IMR-90 (cell line): Measurements from ENCODE around the gene CCN6. TPM values are rescaled to one million over a fixed set of nuclear protein-coding genes. Genes with fewer than 3 reads are reported as not detected.

Experiments used
- ATAC-seq: fragments of 200-7000 bp; cut with Tn5 transposase; 2 replicates; pipeline ENCODE4 v1.9.1; 2020; ENCODE audit warnings: low read depth, mild to moderate bottlenecking, moderate library complexity
- BruUV-seq: library from RNA; stranded (reverse); fragments of 400-500 nt; replicated peaks from 2 replicates; lab custom pipeline; 2021; lab: Mats Ljungman, UMichigan
- CTCF ChIA-PET: fragments of 300-600 bp; formaldehyde crosslinking; extraction: SDS; loops from one replicate; lab custom pipeline; 2021; ENCODE audit warnings: antibody characterized with exemption; lab: Yijun Ruan, JAX
- POLR2A ChIA-PET: fragments of 300-600 bp; sonication (Branson Sonifier 250); formaldehyde crosslinking; loops from one replicate; lab custom pipeline; 2022; ENCODE audit warnings: antibody characterized with exemption; ENCODE audit not compliant: unreplicated experiment; lab: Charles Lee
- DNase-seq: peaks from one replicate; pipeline ENCODE4 v3.0.0; 2013
- H2AFZ ChIP-seq: replicated peaks from 2 replicates; pipeline ENCODE3; 2013; ENCODE audit warnings: low read length, mild to moderate bottlenecking; ENCODE audit not compliant: poor library complexity
- H2AK5ac ChIP-seq: 2 replicates; pipeline ENCODE4 v1.6.1; 2013; ENCODE audit warnings: low read depth, low read length, inconsistent platforms
- H2AK9ac ChIP-seq: replicated peaks from 2 replicates; pipeline ENCODE3; 2013; ENCODE audit warnings: mild to moderate bottlenecking, low read depth, low read length, moderate library complexity; ENCODE audit not compliant: poor library complexity
- H2BK120ac ChIP-seq: 2 replicates; pipeline ENCODE4 v1.6.1; 2013; ENCODE audit warnings: low read depth, low read length, inconsistent platforms
- H2BK15ac ChIP-seq: 3 replicates; pipeline ENCODE4 v1.6.1; 2013; ENCODE audit warnings: low read depth, low read length, inconsistent platforms
- H2BK20ac ChIP-seq: 2 replicates; pipeline ENCODE4 v1.6.1; 2013; ENCODE audit warnings: low read depth, mild to moderate bottlenecking, inconsistent platforms, low read length, moderate library complexity
- H2BK5ac ChIP-seq: 2 replicates; pipeline ENCODE4 v1.6.1; 2013; ENCODE audit warnings: mild to moderate bottlenecking, low read depth, low read length, inconsistent platforms; ENCODE audit not compliant: poor library complexity, severe bottlenecking
- H3K14ac ChIP-seq: replicated peaks from 2 replicates; pipeline ENCODE4 v1.6.1; 2013; ENCODE audit warnings: low read depth, low read length, inconsistent platforms
- H3K18ac ChIP-seq: 2 replicates; pipeline ENCODE4 v1.6.1; 2013; ENCODE audit warnings: low read depth, low read length, control low read depth
- H3K23ac ChIP-seq: 2 replicates; pipeline ENCODE4 v1.6.1; 2013; ENCODE audit warnings: low read depth, low read length, inconsistent platforms
- H3K27ac ChIP-seq: 2 replicates; pipeline ENCODE4 v1.5.1; 2013; ENCODE audit warnings: mild to moderate bottlenecking, control low read depth, low read length; ENCODE audit not compliant: insufficient read depth
- H3K27me3 ChIP-seq: 2 replicates; pipeline ENCODE4 v1.6.1; 2013; ENCODE audit warnings: low read length; ENCODE audit not compliant: control insufficient read depth, insufficient read depth
- H3K36me3 ChIP-seq: 2 replicates; pipeline ENCODE4 v1.6.1; 2013; ENCODE audit warnings: low read length, mixed read lengths; ENCODE audit not compliant: control insufficient read depth, insufficient read depth
- H3K4ac ChIP-seq: 2 replicates; pipeline ENCODE4 v1.6.1; 2013; ENCODE audit warnings: low read depth, low read length, inconsistent platforms
- H3K4me1 ChIP-seq: 2 replicates; pipeline ENCODE4 v1.6.1; 2013; ENCODE audit warnings: low read length, mixed read lengths; ENCODE audit not compliant: control insufficient read depth, insufficient read depth
- H3K4me2 ChIP-seq: 2 replicates; pipeline ENCODE4 v1.6.1; 2013; ENCODE audit warnings: low read depth, mild to moderate bottlenecking, control low read depth, low read length, moderate library complexity
- H3K4me3 ChIP-seq: 2 replicates; pipeline ENCODE4 v1.5.1; 2013; ENCODE audit warnings: low read depth, mild to moderate bottlenecking, control low read depth, low read length, moderate library complexity; ENCODE audit not compliant: insufficient read depth
- H3K56ac ChIP-seq: 2 replicates; pipeline ENCODE4 v1.6.1; 2013; ENCODE audit warnings: low read length, inconsistent platforms; ENCODE audit not compliant: insufficient read depth; ENCODE audit errors: extremely low read depth
- H3K79me1 ChIP-seq, 2 experiments: 2 replicates each; pipeline ENCODE4 v1.6.1; 2013; ENCODE audit warnings: low read length in 2 of 2, inconsistent platforms in 1 of 2, low read depth in 1 of 2
- H3K9ac ChIP-seq: 2 replicates; pipeline ENCODE4 v1.6.1; 2013; ENCODE audit warnings: low read depth, low read length, control low read depth
- H3K9me1 ChIP-seq: 2 replicates; pipeline ENCODE4 v1.6.1; 2013; ENCODE audit warnings: low read length, inconsistent platforms; ENCODE audit not compliant: insufficient read depth
- H3K9me3 ChIP-seq: 2 replicates; pipeline ENCODE4 v1.6.1; 2013; ENCODE audit warnings: low read length; ENCODE audit not compliant: control insufficient read depth, insufficient read depth
- H4K20me1 ChIP-seq: 2 replicates; pipeline ENCODE4 v1.6.1; 2013; ENCODE audit warnings: low read length, inconsistent platforms; ENCODE audit not compliant: insufficient read depth
- H4K5ac ChIP-seq: 2 replicates; pipeline ENCODE4 v1.6.1; 2013; ENCODE audit warnings: mild to moderate bottlenecking, low read depth, low read length, control low read depth
- H4K8ac ChIP-seq, 2 experiments: 2 replicates each; pipeline ENCODE4 v1.6.1; 2013; ENCODE audit warnings: low read depth in 2 of 2, low read length in 2 of 2, control low read depth in 1 of 2, inconsistent platforms in 1 of 2
- H4K91ac ChIP-seq: 2 replicates; pipeline ENCODE4 v1.6.1; 2013; ENCODE audit warnings: low read depth, low read length, inconsistent platforms; ENCODE audit not compliant: insufficient read depth
- BHLHE40 ChIP-seq: fragments of 150-350 bp; IDR thresholded peaks from 2 replicates; pipeline ENCODE4 v1.6.1; 2016; ENCODE audit warnings: mild to moderate bottlenecking, low read depth, low read length
- FOS ChIP-seq: fragments of 150-350 bp; IDR thresholded peaks from 2 replicates; pipeline ENCODE4 v1.6.1; 2016; ENCODE audit warnings: low read depth, low read length
- MAZ ChIP-seq: IDR thresholded peaks from 2 replicates; pipeline ENCODE4 v1.6.1; 2012; ENCODE audit warnings: low read depth, mild to moderate bottlenecking, low read length, improper control_type of control experiment, moderate library complexity, borderline replicate concordance
- RFX5 ChIP-seq: IDR thresholded peaks from 2 replicates; pipeline ENCODE4 v1.8.0; 2012; ENCODE audit warnings: low read depth, mild to moderate bottlenecking, low read length, moderate library complexity
- SMC3 ChIP-seq: fragments of 150-350 bp; IDR thresholded peaks from 2 replicates; pipeline ENCODE4 v1.6.1; 2016; ENCODE audit warnings: low read depth, mild to moderate bottlenecking, antibody characterized with exemption, low read length, moderate library complexity
- WGBS, 2 experiments: methylation state at CpG; one replicate each; pipeline versions ENCODE4 v1.1.5 to v1.1.7; 2013; ENCODE audit warnings: missing lambda C conversion rate in 2 of 2; ENCODE audit not compliant: insufficient read length in 1 of 2; ENCODE audit errors: extremely low coverage in 2 of 2; 5-methylcytosine and 5-hydroxymethylcytosine counted together
- dilution Hi-C: fragments of 300-500 bp; cut with HindIII; formaldehyde crosslinking; loops from one replicate; pipeline ENCODE4 v1.14.3; 2018; ENCODE audit warnings: low sequenced_read_pairs; ENCODE audit not compliant: unreplicated experiment
- in situ Hi-C: fragments of 300-500 bp; cut with MboI; formaldehyde crosslinking; loops from 3 replicates; pipeline ENCODE4 v1.14.3; 2019; ENCODE audit warnings: low sequenced_read_pairs, inconsistent platforms, mixed read lengths
- intact Hi-C: fragments of 100-400 bp; cut with micrococcal nuclease; formaldehyde crosslinking; loops from 2 replicates; pipeline ENCODE4 v1.10.0; 2022
- polyA plus RNA-seq, 3 experiments: library from polyadenylated mRNA; depleted of rRNA; stranded (reverse); fragments of >200 nt; gene quantifications; 2 replicates each; pipeline ENCODE4 v1.2.3, GENCODE V29; 2012; ENCODE audit warnings: low replicate concordance in 1 of 3
- total RNA-seq: library from RNA; depleted of rRNA; stranded (reverse); fragments of >200 nt; gene quantifications from 2 replicates; pipeline ENCODE4 v1.2.3, GENCODE V29; 2012
- TF ChIP-seq, protein P1 (sequence below): fragments of 150-350 bp; IDR thresholded peaks from 2 replicates; pipeline ENCODE4 v1.6.1; 2016; ENCODE audit warnings: low read depth, mild to moderate bottlenecking, low read length, moderate library complexity, borderline replicate concordance
- TF ChIP-seq, protein P2 (sequence below): fragments of 150-350 bp; IDR thresholded peaks from 2 replicates; pipeline ENCODE4 v1.6.1; 2017; ENCODE audit warnings: mild to moderate bottlenecking, antibody characterized with exemption, low read length, low read depth

CCN6 gene
- total and polyA plus RNA-seq, 2 of the 4 experiments (the other 2 are of a cell fraction), result not detected

GRCh38 chr6:112036088-112036637 lies 17.7 kb upstream of the CCN6 start:
- ChIA-PET CTCF (interaction anchor here (0.6 to 1.2 kb wide), 2 partner anchors 18 to 126 kb away, joined by 3 to 4 read pairs; no protein-coding TSS in a partner anchor), POLR2A (no interaction called here)
- Histone ChIP-seq H4K8ac (no peak overlapping the region), H3K4me3 (no peak overlapping the region), H4K91ac (no peak overlapping the region), H2AK9ac (peak overlapping the region; percentile 18), H3K4me2 (no peak overlapping the region), H3K27me3 (peaks cover 10% of the 10 kb centered on the region), H2AFZ (no peak overlapping the region), H4K20me1 (no peaks in the 10 kb centered on the region), H3K9me1 (peaks cover 13% of the 10 kb centered on the region; the same call in 1 of the 2 replicates), H3K4ac (no peak overlapping the region; the same call in 1 of the 2 replicates), H4K5ac (no peak overlapping the region), H2BK20ac (no peak overlapping the region), H3K4me1 (peaks cover 6% of the 10 kb centered on the region), H2BK120ac (no peak overlapping the region), H3K9ac (no peak overlapping the region), H3K18ac (no peak overlapping the region), H3K79me1 (no peaks in the 10 kb centered on the region), H3K56ac (no peak overlapping the region), H3K27ac (no peak overlapping the region), H3K36me3 (no peaks in the 10 kb centered on the region), H3K14ac (no peak overlapping the region), H3K23ac (no peak overlapping the region), H2BK5ac (no peak overlapping the region), H3K9me3 (no peaks in the 10 kb centered on the region), H2AK5ac (no peak overlapping the region), H2BK15ac (no peak overlapping the region)
- BruUV-seq, result no TSS peak
- in situ Hi-C loops (loop anchor here (25.0 kb wide), 2 partner anchors 674 to 999 kb away; no protein-coding TSS in a partner anchor), dilution Hi-C loops (no loop called here), intact Hi-C loops (no loop called here)
- WGBS, 2 experiments, result 100% methylated on average over 1 of the region's 4 CpGs; no CpG with 5 or more reads in 1 of the 2 experiments
- TF ChIP-seq RFX5, result no peak
- no peak for TF ChIP-seq MAZ
- TF ChIP-seq SMC3, result no peak
- no peak for TF ChIP-seq FOS
- TF ChIP-seq, protein P1, sequence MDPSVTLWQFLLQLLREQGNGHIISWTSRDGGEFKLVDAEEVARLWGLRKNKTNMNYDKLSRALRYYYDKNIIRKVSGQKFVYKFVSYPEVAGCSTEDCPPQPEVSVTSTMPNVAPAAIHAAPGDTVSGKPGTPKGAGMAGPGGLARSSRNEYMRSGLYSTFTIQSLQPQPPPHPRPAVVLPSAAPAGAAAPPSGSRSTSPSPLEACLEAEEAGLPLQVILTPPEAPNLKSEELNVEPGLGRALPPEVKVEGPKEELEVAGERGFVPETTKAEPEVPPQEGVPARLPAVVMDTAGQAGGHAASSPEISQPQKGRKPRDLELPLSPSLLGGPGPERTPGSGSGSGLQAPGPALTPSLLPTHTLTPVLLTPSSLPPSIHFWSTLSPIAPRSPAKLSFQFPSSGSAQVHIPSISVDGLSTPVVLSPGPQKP, result no peak
- TF ChIP-seq, protein P2, sequence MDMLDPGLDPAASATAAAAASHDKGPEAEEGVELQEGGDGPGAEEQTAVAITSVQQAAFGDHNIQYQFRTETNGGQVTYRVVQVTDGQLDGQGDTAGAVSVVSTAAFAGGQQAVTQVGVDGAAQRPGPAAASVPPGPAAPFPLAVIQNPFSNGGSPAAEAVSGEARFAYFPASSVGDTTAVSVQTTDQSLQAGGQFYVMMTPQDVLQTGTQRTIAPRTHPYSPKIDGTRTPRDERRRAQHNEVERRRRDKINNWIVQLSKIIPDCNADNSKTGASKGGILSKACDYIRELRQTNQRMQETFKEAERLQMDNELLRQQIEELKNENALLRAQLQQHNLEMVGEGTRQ, result no peak
- TF ChIP-seq BHLHE40, result no peak
- DNase-seq, result no peak
- ATAC-seq, result no peak
